Measurements from ENCODE around the gene DUOX1.

DUOX1 gene

DNA sequence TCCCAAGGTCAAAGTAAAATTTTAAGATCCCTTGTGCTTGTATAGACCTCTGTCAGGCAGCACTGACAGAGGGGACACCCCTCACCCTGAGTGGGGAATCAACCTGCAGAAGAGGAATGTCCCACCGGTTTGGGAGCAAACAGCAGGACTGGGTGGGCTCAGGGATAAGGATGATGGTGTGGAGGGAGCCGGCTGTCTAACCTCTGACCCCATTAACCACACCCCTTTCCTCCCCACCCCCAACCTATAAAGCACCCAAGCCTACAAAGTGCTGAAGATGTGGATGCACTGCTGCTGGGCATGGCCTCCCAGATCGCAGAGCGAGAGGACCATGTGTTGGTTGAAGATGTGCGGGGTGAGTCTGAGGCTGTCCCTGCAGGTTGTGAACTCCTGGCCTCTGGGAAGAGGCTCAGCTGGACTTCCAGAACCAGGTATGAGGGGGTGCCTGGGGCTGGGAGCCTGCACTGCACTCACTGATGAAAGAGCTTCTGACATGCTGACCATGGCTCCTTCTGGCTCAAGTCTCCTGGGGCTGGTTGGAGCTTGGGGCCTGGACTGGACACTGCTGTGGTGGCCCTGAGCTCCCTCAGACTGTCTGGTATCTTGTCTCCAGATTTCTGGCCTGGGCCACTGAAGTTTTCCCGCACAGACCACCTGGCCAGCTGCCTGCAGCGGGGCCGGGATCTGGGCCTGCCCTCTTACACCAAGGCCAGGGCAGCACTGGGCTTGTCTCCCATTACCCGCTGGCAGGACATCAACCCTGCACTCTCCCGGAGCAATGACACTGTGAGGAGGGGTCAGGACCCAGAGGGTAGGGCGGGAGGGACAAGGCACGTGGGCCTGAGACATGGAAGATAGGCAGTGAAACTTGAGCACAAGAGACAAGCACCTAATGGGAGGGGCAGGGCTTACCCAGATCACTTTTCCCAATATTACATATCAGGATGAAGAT lies 9.3 kb downstream of the DUOX1 start:
- FAIRE-seq = no peak

GRCh38 chr15:45139770-45140169 lies 10.0 kb downstream of the DUOX1 start:
- no peak for DNase-seq (ENCODE audit: extremely low spot score, insufficient read length, low read depth)
- no peak for FAIRE-seq

More for the DNA sequence above, 9.3 kb downstream of the DUOX1 start:
- no peak for DNase-seq (ENCODE audit: extremely low spot score, insufficient read length, low read depth)

DNA sequence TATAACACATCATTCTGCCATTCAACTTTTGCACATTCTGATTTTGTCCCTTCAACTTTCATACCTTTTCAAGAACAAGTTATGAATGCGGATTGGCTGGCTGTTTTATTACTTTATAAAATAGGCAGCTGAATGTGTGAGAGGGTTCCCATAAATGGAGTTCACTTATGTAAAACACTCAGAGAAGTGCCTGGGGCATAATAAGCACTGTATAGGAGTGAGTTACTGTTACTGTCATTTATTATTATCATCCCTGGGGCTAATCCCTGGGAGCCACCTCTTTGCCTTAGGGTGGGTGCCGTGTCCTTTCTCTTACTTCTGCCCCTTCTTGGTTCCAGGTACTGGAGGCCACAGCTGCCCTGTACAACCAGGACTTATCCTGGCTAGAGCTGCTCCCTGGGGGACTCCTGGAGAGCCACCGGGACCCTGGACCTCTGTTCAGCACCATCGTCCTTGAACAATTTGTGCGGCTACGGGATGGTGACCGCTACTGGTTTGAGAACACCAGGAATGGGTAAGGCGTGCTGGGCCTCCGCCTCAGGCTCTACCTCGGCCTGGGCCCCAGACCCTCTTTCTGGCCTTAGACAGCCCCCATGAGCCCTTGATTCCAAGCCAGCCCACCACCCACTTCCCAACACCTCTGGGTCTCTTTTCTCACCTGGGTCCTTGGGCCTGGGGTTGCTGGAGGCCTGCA lies 10.9 kb downstream of the DUOX1 start:
- no peak for FAIRE-seq
- DNase-seq (ENCODE audit: extremely low spot score, insufficient read length, low read depth) = no peak

DNA sequence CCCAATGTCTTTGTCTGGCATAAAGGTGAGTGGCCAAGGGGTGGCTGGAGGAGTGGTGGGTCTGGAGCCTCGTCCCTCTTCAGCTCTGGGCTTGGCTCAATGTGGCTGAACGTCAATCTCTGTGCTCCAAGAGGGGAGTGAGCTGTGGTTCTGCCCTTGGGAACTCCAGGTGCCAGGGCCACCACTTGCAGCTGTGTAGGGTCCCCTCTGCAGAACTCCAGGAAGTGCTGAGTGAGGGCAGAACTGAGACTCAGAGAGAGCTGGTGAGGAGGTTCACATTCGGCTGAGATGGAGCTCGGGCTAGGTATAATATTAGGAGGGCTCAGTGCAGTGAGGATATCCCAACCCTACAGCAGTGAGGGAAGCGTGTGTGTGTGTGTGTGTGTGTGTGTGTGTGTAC lies 11.6 kb downstream of the DUOX1 start:
- DNase-seq (ENCODE audit: extremely low spot score, insufficient read length, low read depth) (no peak), FAIRE-seq (no peak)

GRCh38 chr15:45143056-45143455 lies 13.3 kb downstream of the DUOX1 start:
- no peak for DNase-seq (ENCODE audit: extremely low spot score, insufficient read length, low read depth)
- FAIRE-seq = no peak

DNA sequence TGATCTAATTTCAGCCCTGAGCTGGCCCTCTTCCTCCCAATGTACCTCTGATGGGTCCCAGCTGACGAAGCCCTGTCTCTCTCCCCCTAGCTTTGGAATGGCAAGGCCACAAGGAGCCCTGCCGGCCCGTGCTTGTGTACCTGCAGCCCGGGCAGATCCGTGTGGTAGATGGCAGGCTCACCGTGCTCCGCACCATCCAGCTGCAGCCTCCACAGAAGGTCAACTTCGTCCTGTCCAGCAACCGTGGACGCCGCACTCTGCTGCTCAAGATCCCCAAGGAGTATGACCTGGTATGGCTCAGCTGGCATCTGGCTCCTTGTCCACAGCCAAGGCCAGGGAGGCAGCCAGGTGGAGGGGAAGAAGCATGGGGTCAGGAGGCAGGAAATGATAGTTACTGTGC lies 14.2 kb downstream of the DUOX1 start:
- no peak for FAIRE-seq
- no peak for DNase-seq (ENCODE audit: extremely low spot score, insufficient read length, low read depth)

GRCh38 chr15:45144775-45145174 lies 15.0 kb downstream of the DUOX1 start:
- DNase-seq (ENCODE audit: extremely low spot score, insufficient read length, low read depth) = no peak
- FAIRE-seq = no peak

GRCh38 chr15:45146405-45146804 lies 16.6 kb downstream of the DUOX1 start:
- DNase-seq (ENCODE audit: extremely low spot score, insufficient read length, low read depth) = no peak
- no peak for FAIRE-seq

- FAIRE-seq (no peak), DNase-seq (ENCODE audit: extremely low spot score, insufficient read length, low read depth) (no peak)
Observed at GRCh38 chr15:45147606-45148005, 17.8 kb downstream of the DUOX1 start.

- DNase-seq (ENCODE audit: extremely low spot score, insufficient read length, low read depth) (no peak), FAIRE-seq (no peak)
Observed at GRCh38 chr15:45148076-45149059, 18.6 kb downstream of the DUOX1 start.

DNA sequence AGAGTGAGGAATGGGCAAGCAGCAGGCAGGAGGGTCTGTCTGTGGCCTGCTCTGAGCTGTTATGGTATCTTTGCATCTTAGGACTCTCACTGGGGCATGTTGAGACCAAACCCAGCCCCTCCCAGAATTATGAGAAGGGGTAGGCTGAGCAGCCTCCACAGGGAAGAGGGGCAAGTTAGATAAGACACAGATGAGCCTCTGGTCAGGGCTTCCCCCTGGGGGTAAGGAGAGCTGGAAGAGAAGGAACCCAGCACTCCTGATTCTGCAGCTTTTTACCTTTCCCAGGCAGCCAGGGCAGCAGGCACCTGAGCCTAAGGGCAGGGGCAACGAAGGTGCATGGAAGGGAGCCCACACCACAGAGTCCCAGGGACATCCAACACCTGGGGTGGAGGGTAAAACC lies 19.3 kb downstream of the DUOX1 start:
- FAIRE-seq = no peak
- DNase-seq (ENCODE audit: extremely low spot score, insufficient read length, low read depth) = no peak

DNA sequence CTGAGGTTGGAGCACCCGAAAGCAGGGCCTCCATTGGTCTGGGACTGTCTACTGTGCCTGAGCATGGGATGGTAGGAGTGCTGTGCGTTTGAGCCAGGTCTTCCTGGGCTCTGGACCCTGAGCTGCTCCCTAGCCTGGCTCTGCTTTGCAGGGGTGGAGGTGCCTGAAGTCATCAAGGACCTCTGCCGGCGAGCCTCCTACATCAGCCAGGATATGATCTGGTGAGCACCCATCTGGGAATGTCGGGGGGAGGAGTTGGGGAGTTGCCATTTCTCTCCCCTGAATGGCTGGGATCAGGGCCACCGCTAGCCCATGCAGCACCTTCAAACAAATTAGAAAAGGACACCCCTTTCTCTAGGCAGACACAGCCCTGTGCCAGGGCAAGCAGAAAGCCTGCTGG lies 20.7 kb downstream of the DUOX1 start:
- FAIRE-seq = no peak

GRCh38 chr15:45150997-45151396 lies 21.2 kb downstream of the DUOX1 start:
- DNase-seq (ENCODE audit: extremely low spot score, insufficient read length, low read depth) = no peak
- FAIRE-seq = no peak

More for the DNA sequence above, 20.7 kb downstream of the DUOX1 start:
- no peak for DNase-seq (ENCODE audit: extremely low spot score, insufficient read length, low read depth)

DNA sequence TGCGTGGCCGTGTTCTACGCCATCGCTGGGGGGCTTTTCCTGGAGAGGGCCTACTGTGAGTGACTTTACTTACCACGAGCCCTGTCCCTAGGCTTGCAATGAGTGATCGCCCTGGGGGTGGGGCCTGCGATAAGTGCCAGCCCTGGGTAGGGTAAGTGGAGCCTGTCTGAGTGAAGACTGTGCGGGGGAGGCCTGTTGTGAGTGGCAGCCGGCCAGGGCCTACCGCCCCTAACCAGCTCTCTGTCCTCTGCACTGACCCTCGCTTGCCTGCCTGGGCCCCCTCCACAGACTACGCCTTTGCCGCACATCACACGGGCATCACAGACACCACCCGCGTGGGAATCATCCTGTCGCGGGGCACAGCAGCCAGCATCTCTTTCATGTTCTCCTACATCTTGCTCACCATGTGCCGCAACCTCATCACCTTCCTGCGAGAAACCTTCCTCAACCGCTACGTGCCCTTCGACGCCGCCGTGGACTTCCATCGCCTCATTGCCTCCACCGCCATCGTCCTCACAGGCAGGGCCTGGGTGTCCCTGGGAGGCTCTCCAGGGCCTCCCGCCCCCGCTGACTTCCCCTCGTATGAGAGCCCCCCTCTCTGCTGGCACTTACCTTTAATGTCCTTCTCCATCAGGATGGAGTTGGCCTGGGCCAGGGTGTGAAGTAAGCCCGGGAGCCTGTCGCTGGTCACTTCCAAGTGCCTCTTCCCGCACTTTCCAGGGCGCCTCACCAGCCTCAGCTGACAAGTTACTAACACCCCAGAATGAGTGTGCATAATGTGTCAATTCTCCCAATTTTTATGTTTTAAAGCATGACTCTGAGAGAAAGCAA lies 22.4 kb downstream of the DUOX1 start:
- FAIRE-seq (no peak), DNase-seq (ENCODE audit: extremely low spot score, insufficient read length, low read depth) (no peak)

DNA sequence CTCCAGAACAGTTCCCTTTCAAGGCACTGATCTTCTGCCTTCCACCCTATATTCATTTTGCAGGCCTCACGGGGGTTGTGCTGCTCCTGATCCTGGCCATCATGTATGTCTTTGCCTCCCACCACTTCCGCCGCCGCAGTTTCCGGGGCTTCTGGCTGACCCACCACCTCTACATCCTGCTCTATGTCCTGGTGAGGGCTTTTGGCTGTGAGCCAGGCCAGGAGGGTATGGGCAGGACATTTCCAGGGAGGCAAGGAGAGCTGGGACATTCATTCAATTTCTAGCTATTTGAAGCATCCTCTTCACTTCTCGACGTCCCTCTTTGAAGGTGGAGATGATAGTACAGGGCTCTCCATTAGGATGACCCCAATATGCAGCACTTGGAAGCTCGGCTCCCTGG lies 25.9 kb downstream of the DUOX1 start:
- DNase-seq (ENCODE audit: extremely low spot score, insufficient read length, low read depth) (no peak), FAIRE-seq (no peak)

GRCh38 chr15:45156744-45157455 lies 27.1 kb downstream of the DUOX1 start:
- FAIRE-seq (no peak), DNase-seq (ENCODE audit: extremely low spot score, insufficient read length, low read depth) (no peak)

- FAIRE-seq = no peak
Observed at GRCh38 chr15:45157974-45158373, 28.2 kb downstream of the DUOX1 start.

DNA sequence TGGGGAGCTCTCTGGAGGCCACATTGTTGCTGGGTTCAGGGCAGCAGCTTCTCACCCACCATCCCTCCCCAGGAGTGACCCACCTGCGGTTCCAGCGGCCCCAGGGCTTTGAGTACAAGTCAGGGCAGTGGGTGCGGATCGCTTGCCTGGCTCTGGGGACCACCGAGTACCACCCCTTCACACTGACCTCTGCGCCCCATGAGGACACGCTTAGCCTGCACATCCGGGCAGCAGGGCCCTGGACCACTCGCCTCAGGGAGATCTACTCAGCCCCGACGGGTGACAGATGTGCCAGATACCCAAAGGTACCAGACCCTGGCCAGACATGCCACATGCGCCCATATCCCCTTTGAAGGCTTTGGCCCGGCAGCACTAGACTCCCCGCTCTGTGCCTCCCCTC lies 31.9 kb downstream of the DUOX1 start:
- FAIRE-seq = no peak
- DNase-seq (ENCODE audit: extremely low spot score, insufficient read length, low read depth) = no peak

More at GRCh38 chr15:45157974-45158373, 28.2 kb downstream of the DUOX1 start:
- DNase-seq (ENCODE audit: extremely low spot score, insufficient read length, low read depth) = no peak

Measured in GM18507 (cell line).